ENCODE results near the gene ZKSCAN8.

Gene ZKSCAN8

DNA sequence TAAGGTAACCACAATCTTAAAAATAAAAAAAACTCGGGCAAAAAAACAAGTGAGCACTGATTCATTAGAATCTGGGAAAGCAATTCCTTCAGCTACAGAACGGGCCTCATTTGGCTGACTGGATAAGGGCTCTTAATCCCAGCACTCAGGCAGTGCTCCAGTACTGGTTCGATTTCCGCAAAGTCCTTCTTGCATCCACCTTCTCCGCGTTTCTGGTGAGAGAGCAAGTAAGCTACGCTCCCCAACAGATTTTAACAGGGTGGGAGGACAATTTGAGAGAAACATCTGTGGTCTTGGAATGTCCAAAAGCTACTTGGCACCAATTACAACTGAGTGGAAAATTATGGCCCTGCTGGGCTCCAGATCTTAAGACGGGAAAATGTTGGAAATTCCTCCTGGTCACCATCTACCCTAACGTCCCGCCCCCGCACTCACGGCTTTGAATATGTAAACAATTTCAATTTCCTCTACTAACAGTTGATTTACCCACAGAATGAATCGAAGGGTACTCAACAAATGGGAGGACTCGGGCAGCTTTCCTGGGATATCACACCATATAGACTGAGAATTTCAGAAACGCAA, 65.3 kb downstream of the ZKSCAN8 start:
- DNase-seq (ENCODE audit: low spot score), result peak; percentile 1

DNA sequence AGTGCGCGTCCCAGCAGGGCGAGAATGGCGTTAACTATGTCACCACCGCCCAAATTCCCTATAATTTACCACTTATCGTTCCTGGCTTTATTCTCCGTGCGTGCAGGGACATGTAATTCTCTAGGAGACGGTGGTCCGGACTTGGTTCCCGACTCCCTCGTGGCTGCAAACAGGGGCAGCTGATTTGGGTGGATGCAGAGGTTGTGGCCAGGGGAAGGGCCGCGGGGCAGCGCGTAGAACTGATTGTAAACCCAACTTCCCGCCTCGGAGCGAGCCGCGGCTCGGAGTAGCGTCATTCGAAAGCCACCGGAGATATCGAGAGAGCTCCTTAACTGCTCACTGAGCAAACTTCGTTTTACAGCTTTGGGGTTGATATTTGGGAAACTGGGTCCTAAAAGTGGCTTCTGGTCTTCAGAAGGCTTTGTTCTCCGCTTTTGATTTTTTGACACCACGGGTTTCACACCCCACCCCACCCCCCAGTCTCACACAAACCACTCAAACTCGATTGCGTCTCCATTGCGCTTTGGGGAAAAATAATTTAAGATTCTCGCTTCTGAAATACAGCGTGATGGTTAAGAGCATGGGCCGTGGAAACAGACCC, 65.9 kb downstream of the ZKSCAN8 start:
- DNase-seq (ENCODE audit: low spot score), result peak; percentile 47

DNA sequence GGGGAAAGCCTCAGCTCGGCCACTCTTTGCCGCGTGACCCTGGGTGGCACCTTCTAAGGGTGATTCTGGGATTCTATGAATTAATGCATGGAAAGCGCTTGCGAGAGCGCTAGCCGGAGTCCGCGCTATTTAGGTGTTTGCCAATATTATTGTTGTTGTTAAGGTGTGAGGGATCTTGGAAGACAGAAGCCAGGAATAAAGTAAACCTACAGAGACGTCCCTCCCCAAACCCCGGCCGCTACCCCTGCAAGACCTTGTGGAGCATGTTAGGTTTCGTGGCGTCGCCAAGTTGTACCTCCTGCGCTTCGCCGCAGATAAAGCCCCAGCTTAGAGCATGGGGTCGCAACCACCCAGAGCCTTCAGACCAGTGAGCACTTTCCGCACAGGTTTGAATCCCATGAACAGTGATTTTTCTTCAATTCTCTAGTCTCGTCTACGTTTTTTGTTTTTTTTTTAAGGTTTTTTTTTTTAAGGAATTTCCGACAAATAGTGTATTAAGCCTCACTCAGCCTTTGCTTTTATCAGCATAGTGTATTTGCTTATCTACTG, 66.5 kb downstream of the ZKSCAN8 start:
- DNase-seq (ENCODE audit: low spot score), result peak; percentile 14
